ENCODE data around the gene DUSP2.

DNA sequence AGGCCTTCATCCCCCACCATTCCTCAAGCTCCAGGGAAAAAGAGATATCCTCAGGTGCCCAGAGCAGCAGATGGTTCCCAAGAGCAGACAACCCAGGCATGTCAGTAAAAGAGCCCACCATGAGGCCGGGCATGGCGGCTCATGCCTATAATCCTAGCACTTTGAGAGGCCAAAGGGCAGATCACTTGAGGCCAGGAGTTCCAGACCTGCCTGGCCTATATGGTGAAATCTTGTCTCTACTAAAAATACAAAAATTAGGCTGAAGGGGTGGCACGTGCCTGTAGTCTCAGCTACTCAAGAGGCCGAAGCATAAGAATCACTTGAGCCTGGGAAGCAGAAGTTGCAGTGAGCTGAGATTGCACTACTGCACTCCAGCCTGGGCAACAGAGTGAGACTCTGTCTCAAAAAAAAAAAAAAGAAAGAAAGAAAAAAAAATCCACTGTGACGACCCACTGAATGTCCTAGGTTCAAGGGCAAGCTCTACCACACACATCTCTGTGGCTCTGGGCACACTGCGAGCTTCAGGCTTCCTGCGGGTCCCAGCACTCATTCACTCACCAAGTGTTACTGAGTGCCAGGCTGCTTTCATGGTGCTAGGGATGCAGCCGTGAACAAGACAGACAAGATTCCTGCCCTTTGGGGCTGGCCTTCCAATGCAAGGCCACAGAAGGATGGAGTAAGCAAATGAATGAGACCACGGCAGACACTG, 6.5 kb upstream of the DUSP2 start:
- TF ChIP-seq, protein P1, sequence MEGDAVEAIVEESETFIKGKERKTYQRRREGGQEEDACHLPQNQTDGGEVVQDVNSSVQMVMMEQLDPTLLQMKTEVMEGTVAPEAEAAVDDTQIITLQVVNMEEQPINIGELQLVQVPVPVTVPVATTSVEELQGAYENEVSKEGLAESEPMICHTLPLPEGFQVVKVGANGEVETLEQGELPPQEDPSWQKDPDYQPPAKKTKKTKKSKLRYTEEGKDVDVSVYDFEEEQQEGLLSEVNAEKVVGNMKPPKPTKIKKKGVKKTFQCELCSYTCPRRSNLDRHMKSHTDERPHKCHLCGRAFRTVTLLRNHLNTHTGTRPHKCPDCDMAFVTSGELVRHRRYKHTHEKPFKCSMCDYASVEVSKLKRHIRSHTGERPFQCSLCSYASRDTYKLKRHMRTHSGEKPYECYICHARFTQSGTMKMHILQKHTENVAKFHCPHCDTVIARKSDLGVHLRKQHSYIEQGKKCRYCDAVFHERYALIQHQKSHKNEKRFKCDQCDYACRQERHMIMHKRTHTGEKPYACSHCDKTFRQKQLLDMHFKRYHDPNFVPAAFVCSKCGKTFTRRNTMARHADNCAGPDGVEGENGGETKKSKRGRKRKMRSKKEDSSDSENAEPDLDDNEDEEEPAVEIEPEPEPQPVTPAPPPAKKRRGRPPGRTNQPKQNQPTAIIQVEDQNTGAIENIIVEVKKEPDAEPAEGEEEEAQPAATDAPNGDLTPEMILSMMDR (IDR thresholded peaks at IDR 0.05), result no peak
- TF ChIP-seq POLR2A (IDR thresholded peaks at IDR 0.05) (no peak), POLR2AphosphoS5 (IDR thresholded peaks at IDR 0.05) (no peak)
